ENCODE data around the gene ADCY3.

DNA sequence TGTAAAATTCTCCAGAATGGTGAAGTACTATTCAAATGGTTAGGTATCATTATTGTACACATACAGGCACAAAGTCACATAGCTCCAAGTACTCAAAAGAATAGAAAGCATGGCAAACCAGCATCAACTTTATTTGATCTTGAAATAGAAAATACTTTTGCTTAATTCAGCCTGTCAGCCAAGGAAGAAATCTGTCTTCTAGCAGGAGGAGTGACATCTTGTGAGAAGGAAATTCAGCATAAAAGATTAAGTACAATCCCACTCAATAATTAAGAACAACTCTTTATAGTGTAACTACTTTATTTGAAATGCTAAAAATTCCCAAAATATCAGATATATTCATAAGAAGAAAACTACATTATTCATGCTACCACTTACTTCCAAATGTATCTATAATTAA, 35.9 kb upstream of the ADCY3 start:
- TF ChIP-seq, protein P1, sequence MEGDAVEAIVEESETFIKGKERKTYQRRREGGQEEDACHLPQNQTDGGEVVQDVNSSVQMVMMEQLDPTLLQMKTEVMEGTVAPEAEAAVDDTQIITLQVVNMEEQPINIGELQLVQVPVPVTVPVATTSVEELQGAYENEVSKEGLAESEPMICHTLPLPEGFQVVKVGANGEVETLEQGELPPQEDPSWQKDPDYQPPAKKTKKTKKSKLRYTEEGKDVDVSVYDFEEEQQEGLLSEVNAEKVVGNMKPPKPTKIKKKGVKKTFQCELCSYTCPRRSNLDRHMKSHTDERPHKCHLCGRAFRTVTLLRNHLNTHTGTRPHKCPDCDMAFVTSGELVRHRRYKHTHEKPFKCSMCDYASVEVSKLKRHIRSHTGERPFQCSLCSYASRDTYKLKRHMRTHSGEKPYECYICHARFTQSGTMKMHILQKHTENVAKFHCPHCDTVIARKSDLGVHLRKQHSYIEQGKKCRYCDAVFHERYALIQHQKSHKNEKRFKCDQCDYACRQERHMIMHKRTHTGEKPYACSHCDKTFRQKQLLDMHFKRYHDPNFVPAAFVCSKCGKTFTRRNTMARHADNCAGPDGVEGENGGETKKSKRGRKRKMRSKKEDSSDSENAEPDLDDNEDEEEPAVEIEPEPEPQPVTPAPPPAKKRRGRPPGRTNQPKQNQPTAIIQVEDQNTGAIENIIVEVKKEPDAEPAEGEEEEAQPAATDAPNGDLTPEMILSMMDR (IDR thresholded peaks at IDR 0.05 in 2 of 3, conservative IDR thresholded peaks at IDR 0.05 in 1 of 3; ENCODE audit: borderline replicate concordance in 1 of 3, insufficient read depth in 1 of 3, low read depth in 2 of 3, low read length in 2 of 3): no peak
- no peak for TF ChIP-seq RAD21 (IDR thresholded peaks at IDR 0.05; ENCODE audit: low read depth)
- no peak for TF ChIP-seq EZH2phosphoT487 (IDR thresholded peaks at IDR 0.05; ENCODE audit: borderline replicate concordance)
- no peak for TF ChIP-seq ZFX (IDR thresholded peaks at IDR 0.05)
- TF ChIP-seq EZH2 (IDR thresholded peaks at IDR 0.05): no peak
- TF ChIP-seq, protein P2, sequence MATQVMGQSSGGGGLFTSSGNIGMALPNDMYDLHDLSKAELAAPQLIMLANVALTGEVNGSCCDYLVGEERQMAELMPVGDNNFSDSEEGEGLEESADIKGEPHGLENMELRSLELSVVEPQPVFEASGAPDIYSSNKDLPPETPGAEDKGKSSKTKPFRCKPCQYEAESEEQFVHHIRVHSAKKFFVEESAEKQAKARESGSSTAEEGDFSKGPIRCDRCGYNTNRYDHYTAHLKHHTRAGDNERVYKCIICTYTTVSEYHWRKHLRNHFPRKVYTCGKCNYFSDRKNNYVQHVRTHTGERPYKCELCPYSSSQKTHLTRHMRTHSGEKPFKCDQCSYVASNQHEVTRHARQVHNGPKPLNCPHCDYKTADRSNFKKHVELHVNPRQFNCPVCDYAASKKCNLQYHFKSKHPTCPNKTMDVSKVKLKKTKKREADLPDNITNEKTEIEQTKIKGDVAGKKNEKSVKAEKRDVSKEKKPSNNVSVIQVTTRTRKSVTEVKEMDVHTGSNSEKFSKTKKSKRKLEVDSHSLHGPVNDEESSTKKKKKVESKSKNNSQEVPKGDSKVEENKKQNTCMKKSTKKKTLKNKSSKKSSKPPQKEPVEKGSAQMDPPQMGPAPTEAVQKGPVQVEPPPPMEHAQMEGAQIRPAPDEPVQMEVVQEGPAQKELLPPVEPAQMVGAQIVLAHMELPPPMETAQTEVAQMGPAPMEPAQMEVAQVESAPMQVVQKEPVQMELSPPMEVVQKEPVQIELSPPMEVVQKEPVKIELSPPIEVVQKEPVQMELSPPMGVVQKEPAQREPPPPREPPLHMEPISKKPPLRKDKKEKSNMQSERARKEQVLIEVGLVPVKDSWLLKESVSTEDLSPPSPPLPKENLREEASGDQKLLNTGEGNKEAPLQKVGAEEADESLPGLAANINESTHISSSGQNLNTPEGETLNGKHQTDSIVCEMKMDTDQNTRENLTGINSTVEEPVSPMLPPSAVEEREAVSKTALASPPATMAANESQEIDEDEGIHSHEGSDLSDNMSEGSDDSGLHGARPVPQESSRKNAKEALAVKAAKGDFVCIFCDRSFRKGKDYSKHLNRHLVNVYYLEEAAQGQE (IDR thresholded peaks at IDR 0.05; ENCODE audit: low read depth): no peak
- TF ChIP-seq YY1 (IDR thresholded peaks at IDR 0.05; ENCODE audit: extremely low read depth, insufficient replicate concordance, low read depth, low read length): no peak
- no peak for TF ChIP-seq POLR2A (IDR thresholded peaks at IDR 0.05; ENCODE audit: borderline replicate concordance, extremely low read depth, insufficient read depth, insufficient read length)
- TF ChIP-seq POLR2AphosphoS5 (IDR thresholded peaks at IDR 0.05; ENCODE audit: low read depth, low read length): no peak
- TF ChIP-seq, protein P3, sequence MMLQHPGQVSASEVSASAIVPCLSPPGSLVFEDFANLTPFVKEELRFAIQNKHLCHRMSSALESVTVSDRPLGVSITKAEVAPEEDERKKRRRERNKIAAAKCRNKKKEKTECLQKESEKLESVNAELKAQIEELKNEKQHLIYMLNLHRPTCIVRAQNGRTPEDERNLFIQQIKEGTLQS (IDR thresholded peaks at IDR 0.05): no peak
- no peak for TF ChIP-seq SP1 (IDR thresholded peaks at IDR 0.05; ENCODE audit: low read depth)
- no peak for TF ChIP-seq FOSL1 (IDR thresholded peaks at IDR 0.05; ENCODE audit: low read depth)

Measured in HCT116 (cell line).